Posterior vena cava (tissue), 2 donors: ENCODE data around the gene ANO1. TPM values are rescaled to one million over a fixed set of nuclear protein-coding genes. Genes with fewer than 3 reads are reported as not detected.

ENCODE experiments used
- DNase-seq: peaks from one replicate; pipeline ENCODE4 v3.0.0-alpha.2; 2020; ENCODE audit warnings: low spot score
- intact Hi-C, 2 donors: fragments of 100-400 bp; cut with DNase I; formaldehyde crosslinking; loops; one replicate each; pipeline versions ENCODE4 v1.14.1 to v1.14.2; 2022 to 2023
- total RNA-seq, 2 donors: library from RNA; stranded (reverse); fragmentation: NEBNext Ultra II Directional; extraction: Animal tissue kit (Norgen Biotek cat#: 25700); gene quantifications; one replicate each; pipeline ENCODE4 v1.2.1, GENCODE V29; 2021
- donor health status: DM: yes; HTN: yes; CAD: no.
- donor health status: DM: yes; HTN: yes; CAD: no.

ANO1 gene
- total RNA-seq, 2 donors from 2014 or later: 55.4 to 56.2 TPM

GRCh38 chr11:70142221-70142875 is 64.2 kb downstream of the ANO1 start:
- DNase-seq: no peak
- intact Hi-C loops: no loop called here

GRCh38 chr11:70144262-70144661 is 66.1 kb downstream of the ANO1 start:
- no peak for DNase-seq
- intact Hi-C loops: no loop called here

- intact Hi-C loops: no loop called here
- no peak for DNase-seq
These were observed 67.0 kb downstream of the ANO1 start for GRCh38 chr11:70145071-70145470.

DNA sequence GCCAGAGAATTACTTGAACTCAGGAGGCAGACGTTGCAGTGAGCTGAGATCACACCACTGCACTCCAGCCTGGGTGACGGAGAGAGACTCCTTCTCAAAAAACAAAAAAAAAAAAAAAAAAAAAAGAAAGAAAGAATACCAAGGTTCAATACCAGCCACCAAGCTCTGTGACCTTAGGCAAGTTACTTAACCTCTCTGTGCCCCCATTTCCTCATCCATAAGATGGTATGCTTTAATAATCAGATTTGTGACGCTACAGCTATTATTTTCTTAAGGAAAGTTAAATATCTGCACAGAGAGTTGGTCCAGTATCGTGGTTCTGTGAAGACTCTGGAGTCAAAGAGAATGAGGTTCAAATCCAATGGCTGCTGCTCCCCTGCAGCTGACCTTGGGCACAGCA is 67.7 kb downstream of the ANO1 start:
- intact Hi-C loops: no loop called here
- DNase-seq: no peak

- no peak for DNase-seq
- intact Hi-C loops: no loop called here
These were observed 68.2 kb downstream of the ANO1 start for GRCh38 chr11:70146299-70146698.

- no peak for DNase-seq
- intact Hi-C loops: no loop called here
These were observed 68.9 kb downstream of the ANO1 start for GRCh38 chr11:70146895-70147520.

GRCh38 chr11:70147668-70148067 is 69.6 kb downstream of the ANO1 start:
- no peak for DNase-seq
- intact Hi-C loops: no loop called here

GRCh38 chr11:70151671-70152070 is 73.6 kb downstream of the ANO1 start:
- DNase-seq: no peak
- intact Hi-C loops: no loop called here

GRCh38 chr11:70153133-70153727 is 75.1 kb downstream of the ANO1 start:
- intact Hi-C loops: no loop called here
- no peak for DNase-seq

DNA sequence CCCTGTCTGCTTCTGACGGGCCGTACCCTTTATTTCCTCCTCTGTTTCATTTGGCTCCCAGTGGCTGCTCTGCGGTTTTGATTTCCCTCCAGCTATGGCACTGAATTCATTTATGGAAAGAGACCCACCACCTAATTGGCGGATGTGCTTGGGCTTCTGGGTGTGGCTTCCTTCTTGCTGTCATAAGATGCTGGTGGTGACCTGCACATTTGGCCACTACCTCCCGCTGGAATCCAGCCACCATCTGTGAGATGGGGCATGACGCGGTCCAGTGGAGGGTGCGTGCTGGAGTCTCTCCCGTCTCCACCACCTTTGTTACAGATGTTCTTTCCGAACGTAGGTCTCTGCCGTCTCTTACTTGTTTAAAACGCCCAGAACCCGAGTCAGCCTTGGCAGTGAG is 77.3 kb downstream of the ANO1 start:
- intact Hi-C loops: no loop called here
- no peak for DNase-seq

- DNase-seq: no peak
- intact Hi-C loops: no loop called here
These were observed 78.3 kb downstream of the ANO1 start for GRCh38 chr11:70156291-70157037.

- intact Hi-C loops: loop anchor here in 1 of 2 donors (2.0 kb wide), 1 partner anchor 161 kb away; no protein-coding TSS in a partner anchor
- DNase-seq: no peak
These were observed 80.1 kb downstream of the ANO1 start for GRCh38 chr11:70158201-70158600.

GRCh38 chr11:70158757-70159389 is 80.8 kb downstream of the ANO1 start:
- intact Hi-C loops: loop anchor here in 1 of 2 donors (2.0 kb wide), 1 partner anchor 162 kb away; no protein-coding TSS in a partner anchor
- DNase-seq: no peak

GRCh38 chr11:70159627-70160570 is 81.8 kb downstream of the ANO1 start:
- no peak for DNase-seq
- intact Hi-C loops: loop anchor here in 1 of 2 donors (2.0 kb wide), 1 partner anchor 163 kb away; no protein-coding TSS in a partner anchor

DNA sequence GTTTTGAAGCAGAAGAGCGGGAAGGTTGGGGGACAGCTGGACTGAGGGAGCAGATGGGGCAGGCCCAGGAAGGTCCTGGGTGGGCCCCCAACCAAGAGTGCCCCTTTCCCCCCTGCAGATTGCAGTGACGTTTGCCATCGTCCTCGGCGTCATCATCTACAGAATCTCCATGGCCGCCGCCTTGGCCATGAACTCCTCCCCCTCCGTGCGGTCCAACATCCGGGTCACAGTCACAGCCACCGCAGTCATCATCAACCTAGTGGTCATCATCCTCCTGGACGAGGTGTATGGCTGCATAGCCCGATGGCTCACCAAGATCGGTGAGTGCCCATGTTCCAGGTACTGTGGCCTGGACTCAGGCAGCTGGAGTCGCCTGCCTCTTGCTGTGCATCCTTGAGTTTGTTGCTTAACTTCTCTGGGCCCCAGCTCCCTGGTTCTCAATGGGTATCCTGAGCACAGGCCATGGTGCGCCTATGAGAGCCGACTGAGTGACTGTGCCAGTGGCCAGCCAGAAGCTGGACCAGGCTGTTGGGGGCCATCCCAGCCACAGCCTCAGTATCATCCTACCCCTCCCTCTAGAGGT is 83.0 kb downstream of the ANO1 start:
- DNase-seq: no peak
- intact Hi-C loops: no loop called here

DNA sequence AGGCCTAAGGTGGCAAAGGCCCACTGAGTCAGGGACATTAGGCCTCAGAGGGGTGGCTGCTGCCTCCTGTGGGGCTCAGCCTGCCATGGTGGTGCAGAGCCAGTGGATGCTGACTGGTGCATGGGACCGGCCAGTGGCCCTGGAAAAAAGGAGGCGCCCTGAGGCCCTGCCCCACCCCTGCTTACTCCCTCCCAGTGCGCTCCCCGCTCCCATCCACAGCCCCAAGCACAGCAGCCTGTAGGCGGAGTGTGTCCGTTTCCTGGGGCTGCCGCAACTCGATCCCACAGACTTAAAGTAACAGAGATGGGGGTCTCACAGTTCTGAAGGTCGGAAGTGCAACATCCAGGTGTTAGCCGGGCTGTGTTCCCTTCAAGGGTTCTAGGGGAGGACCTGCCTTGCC is 86.6 kb downstream of the ANO1 start:
- DNase-seq: no peak
- intact Hi-C loops: no loop called here

- no peak for DNase-seq
- intact Hi-C loops: no loop called here
These were observed 89.0 kb downstream of the ANO1 start for GRCh38 chr11:70167120-70167519.

DNA sequence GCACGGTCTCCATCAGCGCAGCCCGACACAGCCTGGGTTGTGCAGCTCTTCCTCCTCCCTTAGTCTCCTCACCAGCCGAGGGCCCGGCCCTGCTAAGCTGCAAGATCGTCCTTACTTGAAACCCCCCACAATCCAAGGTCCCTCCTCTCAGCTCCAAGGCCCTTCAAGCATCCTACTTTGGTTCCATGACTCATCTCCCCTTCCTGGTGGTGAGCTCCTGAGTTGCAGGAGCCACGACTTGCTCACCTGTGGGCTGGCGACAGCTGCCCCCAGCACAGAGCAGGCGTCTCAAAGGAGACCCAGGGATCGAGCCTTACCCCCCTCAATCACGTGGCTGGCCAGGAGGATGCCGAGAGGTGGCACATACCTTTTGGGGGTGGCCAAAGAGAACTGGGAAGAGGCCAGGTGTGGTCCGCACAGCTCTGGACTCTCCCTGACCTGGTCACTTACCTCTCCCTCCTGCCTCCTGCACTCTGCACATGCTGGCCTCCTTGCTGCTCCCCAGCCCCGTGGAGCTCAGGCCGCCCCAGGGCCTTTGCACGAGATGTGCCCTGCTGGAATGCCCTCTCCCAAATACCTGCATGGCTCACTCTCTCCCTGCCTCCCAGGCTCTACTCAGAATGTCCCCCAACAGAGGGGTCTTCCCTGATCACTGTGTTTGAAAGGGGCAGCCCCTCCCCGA is 89.7 kb downstream of the ANO1 start:
- no peak for DNase-seq
- intact Hi-C loops: no loop called here
